D721Med (cell line): ENCODE data around the gene HMOX2.

ENCODE experiments used
- DNase-seq: peaks from one replicate; pipeline ENCODE4 v3.0.0; 2011; ENCODE audit warnings: low spot score; ENCODE audit not compliant: insufficient read length
- FAIRE-seq: peaks from 2 replicates; lab custom pipeline; 2011; peaks lifted over from hg19 to GRCh38; lab: Jason Lieb, UNC
- CTCF ChIP-seq: IDR thresholded peaks from 2 replicates; pipeline ENCODE4 v1.5.1; 2012; ENCODE audit warnings: mild to moderate bottlenecking, control low read depth; ENCODE audit not compliant: insufficient read depth; ENCODE audit errors: missing control alignments

HMOX2 gene

GRCh38 chr16:4475880-4476788 is at the start of gene HMOX2:
Gene HMOX2, plus strand, starts transcription at chr16:4476398. Its CDS starts 29,127 bp downstream, at chr16:4505525.
- no peak for FAIRE-seq
- DNase-seq: peak; percentile 91
- peak; percentile 43 for TF ChIP-seq CTCF

- FAIRE-seq (no peak), DNase-seq (no peak)
- TF ChIP-seq CTCF: no peak
Measured at GRCh38 chr16:4426722-4427372, 49.4 kb upstream of the HMOX2 start.

GRCh38 chr16:4428500-4428899 is 47.7 kb upstream of the HMOX2 start:
- DNase-seq: no peak
- no peak for FAIRE-seq
- TF ChIP-seq CTCF: no peak

- no peak for TF ChIP-seq CTCF
- DNase-seq (no peak), FAIRE-seq (no peak)
Measured at GRCh38 chr16:4431023-4431422, 45.2 kb upstream of the HMOX2 start.

GRCh38 chr16:4433228-4433627 is 43.0 kb upstream of the HMOX2 start:
- no peak for TF ChIP-seq CTCF
- FAIRE-seq (no peak), DNase-seq (no peak)

- FAIRE-seq (no peak), DNase-seq (no peak)
- no peak for TF ChIP-seq CTCF
Measured at GRCh38 chr16:4433914-4434787, 42.0 kb upstream of the HMOX2 start.
